ENCODE results near the gene C14orf93.
"Not testable (repeated sequence)": the region's sequence is repeated elsewhere in the genome, so short reads cannot be mapped to it uniquely, and the experiment has no call there.

Gene C14orf93

DNA sequence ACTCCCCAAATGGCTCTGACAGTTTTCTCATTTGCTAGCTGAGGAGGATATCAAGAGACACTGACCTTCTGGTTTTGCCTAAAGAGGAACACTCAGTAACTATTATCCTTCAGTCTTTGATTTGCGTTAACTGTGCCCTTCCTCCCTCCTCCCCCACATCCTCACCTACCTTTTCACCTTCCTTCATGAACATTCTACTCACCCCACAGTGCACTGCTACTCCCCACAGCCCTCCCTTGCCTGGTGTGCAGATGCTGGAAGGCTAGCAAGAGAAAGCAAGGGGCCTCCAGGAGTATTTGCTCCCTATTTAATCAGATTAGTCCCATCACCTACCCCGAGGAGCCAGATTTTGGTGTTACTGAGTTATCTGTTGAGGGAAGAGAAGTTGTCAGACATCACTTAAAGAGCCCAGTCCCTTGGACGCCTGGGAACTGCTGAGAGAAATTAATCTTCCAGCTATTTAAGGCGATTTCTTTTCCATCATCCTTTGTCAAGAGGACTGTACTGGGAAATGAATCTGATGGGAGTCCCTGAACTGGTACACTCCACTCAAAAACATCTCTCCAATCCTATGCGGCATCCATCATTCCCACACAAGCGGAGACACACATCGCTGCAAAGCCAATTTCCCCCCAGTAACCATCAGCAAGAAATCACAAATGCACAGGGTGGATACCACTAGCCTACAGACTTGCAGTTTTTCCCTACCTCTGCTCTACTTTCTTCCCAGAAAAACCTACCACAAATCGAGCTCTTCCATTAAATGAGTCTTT lies 13.3 kb upstream of the C14orf93 start:
- Histone ChIP-seq H3K4me1 (ENCODE audit: control insufficient read depth, insufficient read depth, low read length) (no peaks in the 10 kb centered on the region), H3K9ac (ENCODE audit: low read length) (no peak overlapping the region), H3K27me3 (ENCODE audit: control insufficient read depth, insufficient read depth, low read length) (no peaks in the 10 kb centered on the region), H3K4me3 (ENCODE audit: low read length) (no peak overlapping the region), H3K36me3 (ENCODE audit: control insufficient read depth, insufficient read depth, low read length) (peaks cover 7% of the 10 kb centered on the region), H3K9me3 (ENCODE audit: control insufficient read depth, low read length) (no peaks in the 10 kb centered on the region)

DNA sequence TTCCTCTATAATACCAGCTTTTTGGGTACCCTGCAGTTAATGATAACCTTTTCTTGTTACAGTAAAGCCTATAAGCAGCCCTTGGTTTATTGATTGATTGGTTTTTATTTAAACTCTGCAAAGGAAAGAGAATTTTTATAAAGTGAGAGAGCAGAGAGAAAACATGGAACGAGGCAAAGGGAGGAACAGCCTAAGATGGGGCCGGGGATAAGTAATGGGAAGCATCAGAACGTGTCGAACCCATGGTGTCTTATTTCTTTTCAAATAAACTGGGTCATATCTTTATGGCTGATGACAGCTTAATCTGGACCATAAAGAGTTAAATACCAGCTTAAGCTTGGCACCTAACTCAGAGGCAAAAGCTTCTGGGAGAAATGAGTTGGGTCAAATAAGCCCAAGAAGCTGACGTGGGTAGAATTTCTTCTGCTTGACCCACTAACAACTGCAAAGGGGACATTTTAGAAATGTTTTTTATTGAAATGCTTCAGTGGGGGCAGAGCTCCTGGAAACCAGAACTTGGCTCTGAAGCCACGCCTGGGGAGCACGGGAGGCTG lies 12.0 kb upstream of the C14orf93 start:
- no peaks in the 10 kb centered on the region for H3K27me3 ChIP-seq (ENCODE audit: control insufficient read depth, insufficient read depth, low read length)

DNA sequence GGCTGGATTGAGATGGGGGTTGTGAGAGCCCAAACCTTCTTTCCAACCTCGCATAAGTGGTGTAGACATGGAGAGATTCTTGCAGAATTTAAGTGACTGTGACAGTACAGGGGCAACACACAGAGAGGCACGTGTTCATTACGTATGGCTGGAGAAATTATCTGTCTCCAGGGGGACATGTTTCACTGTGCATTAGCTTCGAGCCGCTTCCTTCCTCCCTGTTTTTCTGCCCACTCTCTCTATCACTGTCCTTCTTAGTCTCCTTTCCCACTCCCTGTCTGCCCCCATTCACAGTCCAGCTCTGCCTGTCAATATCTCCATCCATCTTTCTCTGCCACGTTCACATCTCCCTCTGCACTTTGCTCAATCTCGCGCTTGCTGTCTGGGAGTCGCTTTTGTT lies 11.5 kb upstream of the C14orf93 start:
- Histone ChIP-seq H3K4me3 (ENCODE audit: low read length) (no peak overlapping the region), H3K36me3 (ENCODE audit: control insufficient read depth, insufficient read depth, low read length) (peaks cover 7% of the 10 kb centered on the region), H3K4me1 (ENCODE audit: control insufficient read depth, insufficient read depth, low read length) (no peaks in the 10 kb centered on the region), H3K9ac (ENCODE audit: low read length) (no peak overlapping the region), H3K27me3 (ENCODE audit: control insufficient read depth, insufficient read depth, low read length) (no peaks in the 10 kb centered on the region), H3K9me3 (ENCODE audit: control insufficient read depth, low read length) (no peaks in the 10 kb centered on the region)

More for the DNA sequence above, 12.0 kb upstream of the C14orf93 start:
- H3K9me3 ChIP-seq (ENCODE audit: control insufficient read depth, low read length), result no peaks in the 10 kb centered on the region
- H3K4me1 ChIP-seq (ENCODE audit: control insufficient read depth, insufficient read depth, low read length), result no peaks in the 10 kb centered on the region
- H3K36me3 ChIP-seq (ENCODE audit: control insufficient read depth, insufficient read depth, low read length), result peaks cover 7% of the 10 kb centered on the region
- no peak overlapping the region for H3K4me3 ChIP-seq (ENCODE audit: low read length)
- H3K9ac ChIP-seq (ENCODE audit: low read length), result no peak overlapping the region

DNA sequence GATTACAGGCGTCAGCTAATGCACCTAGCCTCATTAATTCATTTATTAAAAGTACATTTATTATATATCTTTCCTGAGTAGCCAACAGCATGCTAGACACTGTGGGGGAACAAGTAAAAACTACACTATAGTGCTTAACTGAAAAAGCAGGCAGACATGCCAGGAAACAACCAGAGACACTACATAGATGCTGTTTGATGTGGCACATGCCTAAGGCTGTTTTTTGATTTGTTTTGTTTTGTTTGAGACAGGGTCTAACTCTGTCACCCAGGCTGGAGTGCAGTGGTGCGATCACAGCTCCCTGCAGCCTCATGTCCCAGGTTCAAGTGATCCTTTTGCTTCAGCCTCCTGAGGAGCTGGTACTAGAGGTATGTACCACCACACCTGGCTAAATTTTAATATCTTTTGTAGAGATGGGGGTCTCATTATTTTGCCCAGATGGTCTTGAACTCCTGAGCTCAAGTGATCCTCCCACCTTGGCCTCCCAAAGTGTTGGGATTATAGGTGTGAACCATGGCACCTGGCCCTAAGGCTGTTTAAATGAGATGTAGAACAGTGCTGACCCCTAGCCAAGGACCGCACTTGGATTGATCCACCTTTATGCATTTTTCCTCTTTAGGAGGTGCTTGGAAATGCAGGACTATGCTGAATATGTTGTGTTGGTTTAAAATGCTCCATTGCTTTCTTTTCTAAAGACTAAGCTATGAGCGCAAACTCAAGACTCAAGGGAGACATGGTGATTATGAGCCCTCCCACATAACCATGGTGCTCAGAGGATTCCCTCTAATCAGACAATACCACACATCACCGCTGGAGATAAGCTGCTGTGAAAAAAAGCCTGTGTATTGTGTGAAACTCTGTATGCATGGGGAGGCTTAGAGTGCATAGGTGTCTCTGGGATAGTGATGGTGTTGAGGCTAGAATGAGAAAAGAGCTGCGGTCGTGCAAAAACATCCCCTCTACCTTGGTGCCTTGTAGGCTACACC lies 10.5 kb upstream of the C14orf93 start:
- H3K9ac ChIP-seq (ENCODE audit: low read length), result no peak overlapping the region
- no peak overlapping the region for H3K4me3 ChIP-seq (ENCODE audit: low read length)
- H3K27me3 ChIP-seq (ENCODE audit: control insufficient read depth, insufficient read depth, low read length), result no peaks in the 10 kb centered on the region
- H3K9me3 ChIP-seq (ENCODE audit: control insufficient read depth, low read length), result no peaks in the 10 kb centered on the region
- peaks cover 4% of the 10 kb centered on the region for H3K36me3 ChIP-seq (ENCODE audit: control insufficient read depth, insufficient read depth, low read length)
- H3K4me1 ChIP-seq (ENCODE audit: control insufficient read depth, insufficient read depth, low read length), result no peaks in the 10 kb centered on the region

DNA sequence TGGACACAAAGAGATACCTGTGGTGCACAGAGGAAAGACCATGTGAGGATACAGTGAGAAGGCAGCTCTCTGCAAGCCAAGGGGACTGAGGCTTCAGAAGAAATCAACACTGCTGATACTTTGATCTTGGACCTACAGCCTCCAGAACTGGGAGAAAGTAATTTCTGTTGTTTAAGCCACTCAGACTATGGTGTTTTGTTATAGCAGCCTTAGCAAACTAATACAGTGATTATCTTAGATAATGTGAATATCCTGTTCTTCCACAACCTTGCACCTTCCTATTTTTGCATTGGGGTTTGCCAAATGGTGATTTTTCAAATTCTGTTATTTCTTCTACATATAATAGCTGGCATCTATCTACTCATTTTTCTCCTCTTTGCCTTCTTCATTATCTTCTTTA lies 8.2 kb upstream of the C14orf93 start:
- Histone ChIP-seq H3K36me3 (ENCODE audit: control insufficient read depth, insufficient read depth, low read length) (no peaks in the 10 kb centered on the region), H3K4me3 (ENCODE audit: low read length) (no peak overlapping the region), H3K9me3 (ENCODE audit: control insufficient read depth, low read length) (no peaks in the 10 kb centered on the region), H3K4me1 (ENCODE audit: control insufficient read depth, insufficient read depth, low read length) (no peaks in the 10 kb centered on the region), H3K27me3 (ENCODE audit: control insufficient read depth, insufficient read depth, low read length) (no peaks in the 10 kb centered on the region), H3K9ac (ENCODE audit: low read length) (no peak overlapping the region)

GRCh38 chr14:23017091-23017490 lies 7.1 kb upstream of the C14orf93 start:
- no peak overlapping the region for H3K9ac ChIP-seq (ENCODE audit: low read length)
- no peaks in the 10 kb centered on the region for H3K27me3 ChIP-seq (ENCODE audit: control insufficient read depth, insufficient read depth, low read length)
- H3K9me3 ChIP-seq (ENCODE audit: control insufficient read depth, low read length), result no peaks in the 10 kb centered on the region
- no peak overlapping the region for H3K4me3 ChIP-seq (ENCODE audit: low read length)
- no peaks in the 10 kb centered on the region for H3K36me3 ChIP-seq (ENCODE audit: control insufficient read depth, insufficient read depth, low read length)
- H3K4me1 ChIP-seq (ENCODE audit: control insufficient read depth, insufficient read depth, low read length), result no peaks in the 10 kb centered on the region

- H3K36me3 ChIP-seq (ENCODE audit: control insufficient read depth, insufficient read depth, low read length), result no peaks in the 10 kb centered on the region
- H3K4me3 ChIP-seq (ENCODE audit: low read length), result no peak overlapping the region
- H3K27me3 ChIP-seq (ENCODE audit: control insufficient read depth, insufficient read depth, low read length), result no peaks in the 10 kb centered on the region
- H3K9ac ChIP-seq (ENCODE audit: low read length), result no peak overlapping the region
- H3K9me3 ChIP-seq (ENCODE audit: control insufficient read depth, low read length), result no peaks in the 10 kb centered on the region
- no peaks in the 10 kb centered on the region for H3K4me1 ChIP-seq (ENCODE audit: control insufficient read depth, insufficient read depth, low read length)
Measured at GRCh38 chr14:23015618-23016017, 5.7 kb upstream of the C14orf93 start.

DNA sequence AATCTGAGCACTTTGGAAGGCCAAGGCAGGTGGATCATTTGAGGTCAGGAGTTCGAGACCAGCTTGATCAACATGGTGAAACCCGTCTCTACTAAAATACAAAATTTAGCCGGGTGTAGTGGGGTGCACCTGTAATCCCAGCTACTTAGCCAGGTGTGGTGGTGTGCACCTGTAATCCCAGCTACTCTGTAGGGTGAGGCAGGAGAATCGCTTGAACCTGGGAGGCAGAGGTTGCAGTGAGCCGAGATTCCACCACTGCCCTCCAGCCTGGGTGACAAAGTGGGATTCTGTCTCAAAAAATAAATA lies 3.8 kb upstream of the C14orf93 start:
- H3K36me3 ChIP-seq (ENCODE audit: control insufficient read depth, insufficient read depth, low read length); H3K4me1 ChIP-seq (ENCODE audit: control insufficient read depth, insufficient read depth, low read length); H3K9me3 ChIP-seq (ENCODE audit: control insufficient read depth, low read length); H3K27me3 ChIP-seq (ENCODE audit: control insufficient read depth, insufficient read depth, low read length); H3K4me3 ChIP-seq (ENCODE audit: low read length); H3K9ac ChIP-seq (ENCODE audit: low read length): not testable (repeated sequence)

DNA sequence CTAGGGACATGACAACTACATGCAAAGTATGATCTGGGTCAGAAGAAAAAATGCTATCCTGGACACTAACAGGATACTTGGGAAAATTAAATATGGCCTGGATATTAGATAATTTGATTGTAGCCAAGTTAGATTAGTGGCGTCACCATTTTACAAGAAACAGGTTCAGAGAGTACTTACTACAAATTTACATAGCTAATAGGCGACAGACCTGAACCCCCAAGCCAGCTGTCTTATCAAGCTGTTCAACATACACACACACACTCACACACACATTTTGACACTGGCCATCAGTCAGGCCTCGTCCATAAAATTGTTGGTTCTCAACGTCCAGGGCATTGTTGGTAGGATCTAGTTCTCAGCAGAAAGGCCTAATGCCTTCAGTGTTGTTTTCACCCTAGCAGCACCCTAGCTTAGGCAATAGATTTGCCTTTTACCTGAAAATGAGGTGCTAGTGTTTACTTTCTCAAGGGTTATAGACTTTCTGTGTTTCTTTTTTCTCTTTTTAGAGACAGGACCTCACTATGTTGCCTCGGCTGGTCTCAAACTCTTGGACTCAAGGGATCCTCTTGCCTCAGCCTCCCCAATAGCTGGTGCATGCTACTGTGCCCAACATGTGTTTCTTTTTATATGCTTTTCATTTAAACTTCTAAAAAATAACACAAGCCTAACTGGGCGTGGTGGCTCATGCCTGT lies 3.3 kb upstream of the C14orf93 start:
- Histone ChIP-seq H3K27me3 (ENCODE audit: control insufficient read depth, insufficient read depth, low read length) (no peaks in the 10 kb centered on the region), H3K9me3 (ENCODE audit: control insufficient read depth, low read length) (no peaks in the 10 kb centered on the region), H3K36me3 (ENCODE audit: control insufficient read depth, insufficient read depth, low read length) (no peaks in the 10 kb centered on the region), H3K4me3 (ENCODE audit: low read length) (no peak overlapping the region), H3K4me1 (ENCODE audit: control insufficient read depth, insufficient read depth, low read length) (peaks cover 4% of the 10 kb centered on the region), H3K9ac (ENCODE audit: low read length) (no peak overlapping the region)

GRCh38 chr14:23009483-23009938 lies 432 bp downstream of the C14orf93 start:
- Histone ChIP-seq H3K27me3 (ENCODE audit: control insufficient read depth, insufficient read depth, low read length) (no peaks in the 10 kb centered on the region), H3K4me3 (ENCODE audit: low read length) (peak overlapping the region; percentile 73), H3K9me3 (ENCODE audit: control insufficient read depth, low read length) (no peaks in the 10 kb centered on the region), H3K4me1 (ENCODE audit: control insufficient read depth, insufficient read depth, low read length) (peaks cover 11% of the 10 kb centered on the region), H3K36me3 (ENCODE audit: control insufficient read depth, insufficient read depth, low read length) (no peaks in the 10 kb centered on the region), H3K9ac (ENCODE audit: low read length) (peak overlapping the region; percentile 75)

- no peak overlapping the region for H3K9ac ChIP-seq (ENCODE audit: low read length)
- no peak overlapping the region for H3K4me3 ChIP-seq (ENCODE audit: low read length)
- peaks cover 11% of the 10 kb centered on the region for H3K4me1 ChIP-seq (ENCODE audit: control insufficient read depth, insufficient read depth, low read length)
- H3K27me3 ChIP-seq (ENCODE audit: control insufficient read depth, insufficient read depth, low read length), result no peaks in the 10 kb centered on the region
- no peaks in the 10 kb centered on the region for H3K36me3 ChIP-seq (ENCODE audit: control insufficient read depth, insufficient read depth, low read length)
- no peaks in the 10 kb centered on the region for H3K9me3 ChIP-seq (ENCODE audit: control insufficient read depth, low read length)
Measured at GRCh38 chr14:23008831-23009230, 1.1 kb downstream of the C14orf93 start.
